ENCODE measurements around the gene UCK1.
A peak's percentile ranks its signal among the peaks of the same experiment; 100 is the strongest.

Gene UCK1

DNA sequence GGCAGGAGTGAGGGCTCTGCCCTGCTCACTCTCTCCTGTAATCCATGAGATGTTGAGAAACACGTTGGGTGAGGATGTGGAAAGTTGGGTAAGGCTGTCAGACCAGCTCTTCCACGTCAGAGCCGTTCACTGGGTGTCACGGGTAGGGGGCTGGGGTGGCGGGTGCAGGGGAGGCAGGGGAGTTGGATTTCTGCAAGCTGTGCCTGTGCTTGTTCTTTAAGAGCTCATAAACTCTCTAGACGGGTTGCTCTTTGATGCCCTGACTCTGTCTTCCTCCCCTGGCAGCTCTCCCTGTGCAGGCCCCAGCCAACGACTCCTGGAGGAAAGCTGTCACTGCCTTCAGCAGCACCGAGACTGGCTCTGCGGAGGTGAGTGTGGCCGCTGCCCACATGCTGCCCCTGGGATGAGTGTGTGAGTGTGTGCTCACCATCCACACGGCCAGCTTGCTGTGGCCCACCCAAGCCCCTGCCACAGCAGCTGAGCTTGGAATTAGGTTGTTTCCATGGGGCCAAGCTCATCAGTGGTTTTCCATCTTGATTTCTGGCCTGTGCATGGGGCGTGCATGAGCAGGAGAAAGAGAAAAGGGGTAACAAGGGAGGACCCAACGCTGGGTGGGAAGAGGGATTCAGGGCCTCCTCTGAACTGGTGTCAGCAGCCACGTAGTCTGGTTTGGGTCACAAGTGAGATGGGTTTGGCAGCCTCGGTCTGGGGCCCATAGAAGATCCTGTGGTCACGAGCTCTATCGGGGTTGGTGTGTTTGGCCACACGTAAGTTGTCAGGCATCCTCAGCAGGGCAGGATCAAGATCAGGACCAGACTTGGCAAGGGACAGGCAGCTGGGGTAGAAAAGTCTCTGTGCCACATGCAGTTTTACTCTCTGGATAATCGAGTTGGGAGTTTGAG is 49.4 kb downstream of the UCK1 start:
- Mint-ChIP-seq H3K36me3 (ENCODE audit: low read depth) (peaks cover 58% of the 10 kb centered on the region), H3K4me1 (ENCODE audit: low read depth) (no peaks in the 10 kb centered on the region), H3K27ac (no peak overlapping the region), H3K27me3 (no peaks in the 10 kb centered on the region), H3K9me3 (no peaks in the 10 kb centered on the region), H3K4me3 (no peak overlapping the region)

DNA sequence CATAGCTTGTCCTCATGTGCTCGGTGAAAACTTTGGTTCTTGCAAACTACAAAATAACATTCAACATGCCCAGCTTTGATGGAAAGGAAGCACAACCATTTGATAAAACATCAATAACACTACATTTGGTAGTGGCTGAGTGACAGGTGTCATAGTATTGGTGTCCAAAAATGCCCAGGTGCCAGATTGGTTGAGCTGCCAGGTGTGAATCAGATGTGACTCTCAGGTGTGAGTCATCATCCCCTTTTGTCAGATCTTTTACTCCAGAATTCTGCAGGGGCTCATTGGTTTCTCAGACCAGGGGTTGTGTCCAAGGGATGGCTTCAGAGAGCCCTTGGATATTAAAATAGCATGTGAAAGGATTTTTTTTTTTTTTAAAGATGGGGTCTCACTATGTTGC is 50.8 kb downstream of the UCK1 start:
- H3K36me3 Mint-ChIP-seq (ENCODE audit: low read depth) = peaks cover 49% of the 10 kb centered on the region
- no peak overlapping the region for H3K27ac Mint-ChIP-seq
- H3K4me3 Mint-ChIP-seq = no peak overlapping the region
- H3K27me3 Mint-ChIP-seq = no peaks in the 10 kb centered on the region
- no peaks in the 10 kb centered on the region for H3K4me1 Mint-ChIP-seq (ENCODE audit: low read depth)
- no peaks in the 10 kb centered on the region for H3K9me3 Mint-ChIP-seq

DNA sequence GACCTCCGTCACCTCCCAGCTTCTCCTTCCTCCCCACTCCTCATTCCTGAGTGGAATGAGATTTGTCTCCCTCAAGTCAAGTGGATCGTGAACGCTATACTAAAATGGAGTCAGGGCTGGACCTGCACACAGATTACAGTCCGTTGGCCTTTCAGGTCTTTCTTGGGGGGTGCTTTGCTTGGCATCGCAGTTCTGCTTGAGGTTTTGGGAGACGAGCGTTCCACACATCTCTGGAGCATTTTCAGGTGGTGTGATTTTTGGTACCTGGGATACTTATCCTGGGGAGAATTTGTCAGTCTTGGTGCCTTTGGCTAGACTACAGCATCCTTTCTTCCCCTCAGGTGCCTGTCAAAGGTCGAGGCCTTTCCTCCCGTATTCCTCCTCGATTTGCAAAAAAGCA is 52.2 kb downstream of the UCK1 start:
- Mint-ChIP-seq H3K36me3 (ENCODE audit: low read depth) (peaks cover 55% of the 10 kb centered on the region), H3K4me3 (no peak overlapping the region), H3K4me1 (ENCODE audit: low read depth) (no peaks in the 10 kb centered on the region), H3K27ac (no peak overlapping the region), H3K27me3 (no peaks in the 10 kb centered on the region), H3K9me3 (no peaks in the 10 kb centered on the region)

DNA sequence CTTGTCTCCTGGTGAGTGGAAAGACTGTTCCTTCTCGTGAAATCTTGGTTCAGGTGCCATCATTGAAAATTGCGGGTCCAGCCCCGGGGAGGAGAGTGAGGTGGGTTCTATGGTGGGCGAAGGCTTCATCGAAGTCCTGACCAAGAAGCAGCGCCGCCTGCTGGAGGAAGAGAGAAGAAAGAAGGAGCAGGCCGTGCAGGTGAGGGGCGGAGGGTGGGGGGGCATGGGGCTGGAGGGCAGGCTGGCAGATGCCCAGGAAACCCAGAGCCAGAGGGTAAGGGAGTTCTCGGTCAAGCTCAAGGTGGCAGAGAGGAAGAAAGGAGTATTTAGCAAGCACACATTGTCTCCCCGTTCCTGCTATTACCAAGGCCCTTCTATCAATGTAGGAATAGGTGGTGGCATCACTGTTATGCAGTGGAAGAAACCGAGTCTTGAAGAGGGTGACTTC is 52.6 kb downstream of the UCK1 start:
- H3K4me1 Mint-ChIP-seq (ENCODE audit: low read depth) = no peaks in the 10 kb centered on the region
- H3K9me3 Mint-ChIP-seq = no peaks in the 10 kb centered on the region
- H3K27me3 Mint-ChIP-seq = no peaks in the 10 kb centered on the region
- no peak overlapping the region for H3K4me3 Mint-ChIP-seq
- no peak overlapping the region for H3K27ac Mint-ChIP-seq
- H3K36me3 Mint-ChIP-seq (ENCODE audit: low read depth) = peaks cover 60% of the 10 kb centered on the region

DNA sequence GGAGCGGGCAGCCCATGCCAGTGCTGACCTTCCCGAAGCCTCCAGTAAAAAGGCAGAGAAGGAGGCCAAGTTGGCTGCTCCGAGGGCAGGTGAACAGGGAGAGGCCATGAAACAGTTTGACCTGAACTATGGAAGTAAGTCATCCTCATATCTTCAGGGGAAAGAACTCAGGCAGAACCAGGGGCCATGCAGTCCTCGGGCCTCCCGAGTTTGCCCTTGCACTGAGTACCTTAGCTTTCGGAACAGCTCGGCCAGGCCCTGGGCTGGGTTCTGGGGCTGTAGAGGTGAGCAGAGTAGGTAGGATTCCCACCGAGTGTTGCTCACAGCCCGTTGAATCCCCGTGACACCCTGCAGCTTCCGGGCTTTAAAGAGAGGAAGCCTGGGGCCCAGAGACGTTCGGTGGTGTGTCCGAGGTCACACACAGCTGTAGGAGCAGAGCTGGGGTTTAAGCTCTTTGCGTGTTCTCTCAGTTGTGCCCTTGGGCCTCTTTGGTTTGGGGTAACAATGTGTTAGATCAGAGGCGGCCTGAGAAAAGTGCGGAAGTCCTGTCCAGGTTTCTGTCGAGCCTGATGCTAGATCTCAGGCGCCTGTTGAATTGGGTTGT is 53.1 kb downstream of the UCK1 start:
- Mint-ChIP-seq H3K27ac (no peak overlapping the region), H3K9me3 (no peaks in the 10 kb centered on the region), H3K27me3 (no peaks in the 10 kb centered on the region), H3K4me1 (ENCODE audit: low read depth) (no peaks in the 10 kb centered on the region), H3K4me3 (no peak overlapping the region), H3K36me3 (ENCODE audit: low read depth) (peaks cover 59% of the 10 kb centered on the region)

DNA sequence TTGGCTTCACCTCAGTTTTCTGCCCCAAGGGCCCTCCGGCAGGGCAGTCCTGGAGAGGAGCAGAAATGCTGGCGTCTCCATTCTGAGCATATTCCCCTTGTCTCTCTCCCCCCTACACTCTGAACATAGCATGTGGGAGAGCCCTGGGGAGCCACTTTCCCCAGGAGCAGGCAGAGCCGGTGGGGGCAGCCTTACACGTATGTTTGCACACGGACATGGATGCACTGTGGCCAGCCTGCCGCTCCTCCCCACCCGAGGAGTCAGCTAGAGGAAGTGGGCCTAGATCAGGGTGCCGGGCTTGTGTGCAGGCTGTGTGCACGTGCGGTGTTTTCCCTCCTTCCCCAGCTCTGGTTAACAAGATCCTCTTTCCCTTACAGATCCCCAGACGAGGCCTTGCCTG is 53.7 kb downstream of the UCK1 start:
- no peaks in the 10 kb centered on the region for H3K4me1 Mint-ChIP-seq (ENCODE audit: low read depth)
- peaks cover 59% of the 10 kb centered on the region for H3K36me3 Mint-ChIP-seq (ENCODE audit: low read depth)
- no peaks in the 10 kb centered on the region for H3K27me3 Mint-ChIP-seq
- H3K27ac Mint-ChIP-seq = no peak overlapping the region
- H3K4me3 Mint-ChIP-seq = no peak overlapping the region
- H3K9me3 Mint-ChIP-seq = no peaks in the 10 kb centered on the region

DNA sequence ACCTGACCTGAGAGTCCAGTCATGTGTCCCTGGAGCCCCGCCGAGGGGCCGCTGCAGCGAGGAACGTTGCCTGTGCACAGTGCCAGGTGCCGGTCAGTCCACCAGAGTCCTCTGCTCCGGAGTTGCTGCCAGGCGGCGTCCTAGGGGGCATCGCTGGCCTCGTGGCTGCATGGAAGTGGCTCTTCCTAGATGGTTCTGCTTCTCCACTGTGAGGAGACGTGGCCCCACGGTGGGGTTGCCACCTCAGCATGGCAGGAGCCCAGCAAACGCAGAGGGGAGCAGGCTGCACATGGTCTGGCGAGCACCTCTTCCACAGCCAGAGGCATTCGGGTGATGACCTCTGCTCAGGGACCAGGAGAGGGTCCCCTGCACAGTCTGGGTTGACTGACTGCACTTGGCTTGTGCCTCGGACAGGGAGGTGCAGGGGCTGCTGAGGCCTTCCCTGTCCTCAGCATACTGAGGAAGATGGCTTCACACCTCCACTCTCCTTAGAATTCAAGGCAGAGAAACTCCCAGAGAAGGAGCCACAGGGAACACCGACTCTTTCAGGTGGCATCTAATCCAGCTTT is 54.2 kb downstream of the UCK1 start:
- Mint-ChIP-seq H3K36me3 (ENCODE audit: low read depth) (peaks cover 56% of the 10 kb centered on the region), H3K27me3 (no peaks in the 10 kb centered on the region), H3K4me3 (no peak overlapping the region), H3K27ac (no peak overlapping the region), H3K4me1 (ENCODE audit: low read depth) (no peaks in the 10 kb centered on the region), H3K9me3 (no peaks in the 10 kb centered on the region)

DNA sequence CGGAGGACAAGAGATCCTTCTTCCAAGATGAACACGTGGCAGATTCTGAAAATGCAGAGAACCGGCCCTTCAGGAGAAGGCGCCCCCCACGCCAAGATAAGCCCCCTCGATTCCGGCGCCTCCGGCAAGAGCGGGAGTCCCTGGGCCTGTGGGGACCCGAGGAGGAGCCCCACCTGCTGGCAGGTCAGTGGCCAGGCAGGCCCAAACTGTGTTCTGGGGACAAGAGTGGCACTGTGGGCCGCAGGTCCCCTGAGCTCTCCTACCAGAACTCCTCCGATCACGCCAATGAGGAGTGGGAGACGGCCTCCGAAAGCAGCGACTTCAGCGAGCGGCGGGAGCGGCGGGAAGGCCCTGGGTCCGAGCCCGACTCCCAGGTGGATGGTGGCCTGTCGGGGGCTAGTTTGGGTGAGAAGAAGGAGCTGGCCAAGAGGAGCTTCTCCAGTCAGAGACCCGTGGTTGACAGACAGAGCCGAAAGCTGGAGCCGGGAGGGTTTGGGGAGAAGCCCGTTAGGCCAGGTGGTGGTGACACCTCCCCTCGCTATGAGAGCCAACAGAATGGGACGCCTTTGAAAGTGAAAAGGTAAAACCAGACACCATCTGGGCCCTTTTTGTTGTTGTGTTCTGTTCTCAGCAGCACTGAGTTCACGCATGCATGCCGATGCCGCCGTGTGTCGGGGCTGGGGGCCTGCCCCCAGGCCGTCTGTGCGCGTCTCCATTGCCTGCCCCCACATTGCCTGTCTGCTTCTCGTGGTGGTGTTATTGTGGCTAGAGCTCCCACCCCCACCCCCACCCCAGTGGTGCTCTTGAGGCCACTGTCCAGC is 54.9 kb downstream of the UCK1 start:
- no peak overlapping the region for H3K4me3 Mint-ChIP-seq
- no peaks in the 10 kb centered on the region for H3K9me3 Mint-ChIP-seq
- H3K4me1 Mint-ChIP-seq (ENCODE audit: low read depth) = no peaks in the 10 kb centered on the region
- peaks cover 59% of the 10 kb centered on the region for H3K36me3 Mint-ChIP-seq (ENCODE audit: low read depth)
- H3K27ac Mint-ChIP-seq = no peak overlapping the region
- H3K27me3 Mint-ChIP-seq = no peaks in the 10 kb centered on the region

DNA sequence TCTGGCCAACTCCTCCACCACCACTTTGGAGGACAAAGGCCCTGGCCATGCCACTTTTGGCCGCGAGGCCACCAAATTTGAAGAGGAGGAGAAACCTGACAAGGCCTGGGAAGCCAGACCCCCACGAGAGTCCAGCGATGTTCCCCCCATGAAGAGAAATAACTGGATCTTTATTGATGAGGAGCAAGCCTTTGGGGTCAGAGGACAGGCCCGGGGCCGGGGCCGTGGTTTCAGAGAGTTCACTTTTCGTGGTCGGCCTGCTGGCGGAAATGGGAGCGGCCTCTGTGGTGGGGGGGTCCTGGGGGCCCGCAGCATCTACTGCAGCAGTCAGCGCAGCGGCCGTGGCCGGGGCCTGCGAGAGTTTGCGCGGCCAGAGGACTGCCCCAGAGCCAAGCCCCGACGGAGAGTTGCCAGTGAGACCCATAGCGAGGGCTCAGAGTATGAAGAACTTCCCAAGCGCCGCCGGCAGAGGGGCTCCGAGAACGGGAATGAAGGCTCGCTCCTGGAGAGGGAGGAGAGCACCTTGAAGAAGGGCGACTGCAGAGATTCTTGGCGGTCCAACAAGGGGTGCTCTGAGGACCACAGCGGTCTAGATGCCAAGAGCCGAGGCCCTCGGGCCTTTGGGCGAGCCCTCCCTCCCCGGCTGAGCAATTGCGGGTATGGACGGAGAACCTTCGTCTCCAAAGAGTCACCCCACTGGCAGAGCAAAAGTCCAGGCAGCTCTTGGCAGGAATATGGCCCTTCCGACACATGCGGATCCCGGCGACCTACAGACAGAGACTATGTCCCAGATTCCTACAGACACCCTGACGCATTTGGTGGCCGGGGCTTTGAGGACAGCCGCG is 55.7 kb downstream of the UCK1 start:
- H3K27ac Mint-ChIP-seq = peak overlapping the region; percentile 21
- H3K4me1 Mint-ChIP-seq (ENCODE audit: low read depth) = no peaks in the 10 kb centered on the region
- H3K27me3 Mint-ChIP-seq = no peaks in the 10 kb centered on the region
- no peak overlapping the region for H3K4me3 Mint-ChIP-seq
- peaks cover 60% of the 10 kb centered on the region for H3K36me3 Mint-ChIP-seq (ENCODE audit: low read depth)
- no peaks in the 10 kb centered on the region for H3K9me3 Mint-ChIP-seq

DNA sequence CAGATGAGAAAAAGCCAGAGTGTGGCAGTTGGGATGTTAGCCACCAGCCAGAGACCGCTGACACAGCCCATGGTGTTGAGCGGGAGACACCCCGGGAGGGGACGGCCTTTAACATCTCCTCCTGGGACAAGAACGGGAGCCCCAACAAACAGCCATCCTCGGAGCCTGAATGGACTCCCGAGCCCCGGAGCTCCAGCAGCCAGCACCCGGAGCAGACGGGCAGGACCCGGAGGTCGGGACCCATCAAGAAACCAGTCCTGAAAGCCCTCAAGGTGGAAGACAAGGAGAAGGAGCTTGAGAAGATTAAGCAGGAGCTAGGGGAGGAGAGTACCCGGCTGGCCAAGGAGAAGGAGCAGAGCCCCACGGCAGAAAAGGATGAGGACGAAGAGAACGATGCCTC is 56.4 kb downstream of the UCK1 start:
- peak overlapping the region; percentile 21 for H3K27ac Mint-ChIP-seq
- H3K27me3 Mint-ChIP-seq = no peaks in the 10 kb centered on the region

DNA sequence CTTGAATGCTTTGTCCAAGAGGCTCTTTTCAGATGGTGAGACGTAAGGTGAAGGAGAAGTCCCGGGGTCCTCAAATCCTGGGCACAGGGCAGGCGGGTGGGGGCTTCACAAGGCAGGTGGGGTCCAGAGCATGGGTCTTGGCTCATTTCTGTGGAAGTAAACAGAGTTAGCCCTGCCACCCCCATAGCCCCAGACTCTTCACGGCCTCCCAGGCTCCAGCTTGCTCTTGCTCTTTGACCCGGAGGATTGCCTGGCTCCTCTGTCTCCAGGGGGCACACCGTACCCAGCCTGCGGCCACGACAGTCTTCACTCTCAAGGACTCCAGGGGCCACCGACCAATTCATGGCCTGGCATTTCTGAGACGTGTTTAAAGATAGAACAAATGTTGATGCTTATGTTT is 57.2 kb downstream of the UCK1 start:
- Mint-ChIP-seq H3K27ac (no peak overlapping the region), H3K4me3 (no peak overlapping the region), H3K4me1 (ENCODE audit: low read depth) (no peaks in the 10 kb centered on the region), H3K27me3 (no peaks in the 10 kb centered on the region), H3K36me3 (ENCODE audit: low read depth) (peaks cover 62% of the 10 kb centered on the region), H3K9me3 (no peaks in the 10 kb centered on the region)

More for the DNA sequence above, 56.4 kb downstream of the UCK1 start:
- Mint-ChIP-seq H3K36me3 (ENCODE audit: low read depth) (peaks cover 63% of the 10 kb centered on the region), H3K4me1 (ENCODE audit: low read depth) (no peaks in the 10 kb centered on the region), H3K9me3 (no peaks in the 10 kb centered on the region), H3K4me3 (no peak overlapping the region)
